RWPE2 (cell line): ENCODE results near the gene SENP1.

Source experiments
- ATAC-seq: fragments of 200-7000 bp; cut with Tn5 transposase; 3 replicates; pipeline ENCODE4 v1.9.1; 2021; ENCODE audit warnings: low read depth
- DNase-seq: peaks from one replicate; pipeline ENCODE4 v3.0.0-alpha.2; 2020; ENCODE audit warnings: low spot score
- H3K27ac ChIP-seq: fragments of 450-650 bp; 2 replicates; pipeline ENCODE4 v1.5.1; 2017; ENCODE audit warnings: mild to moderate bottlenecking; ENCODE audit not compliant: poor library complexity, severe bottlenecking
- H3K27me3 ChIP-seq: fragments of 250-450 bp; sonication (Bioruptor Pico); 2 replicates; pipeline ENCODE4 v1.5.1; 2021; ENCODE audit warnings: mild to moderate bottlenecking, moderate library complexity; ENCODE audit not compliant: insufficient read depth, poor library complexity, severe bottlenecking
- H3K36me3 ChIP-seq: fragments of 250-450 bp; sonication (Bioruptor Pico); 2 replicates; pipeline ENCODE4 v1.5.1; 2020; ENCODE audit warnings: low read depth, mild to moderate bottlenecking, moderate library complexity
- H3K4me1 ChIP-seq: fragments of 250-450 bp; sonication (Bioruptor Pico); 2 replicates; pipeline ENCODE4 v1.5.1; 2021; ENCODE audit warnings: mild to moderate bottlenecking, moderate library complexity; ENCODE audit not compliant: insufficient read depth, poor library complexity, severe bottlenecking
- H3K4me3 ChIP-seq: fragments of 250-450 bp; sonication (Bioruptor Pico); 2 replicates; pipeline ENCODE4 v1.5.1; 2021; ENCODE audit warnings: mild to moderate bottlenecking, moderate library complexity; ENCODE audit not compliant: severe bottlenecking
- H3K9me3 ChIP-seq: fragments of 250-450 bp; sonication (Bioruptor Pico); 2 replicates; pipeline ENCODE4 v1.5.1; 2021; ENCODE audit warnings: mild to moderate bottlenecking, moderate library complexity; ENCODE audit not compliant: severe bottlenecking
- CTCF ChIP-seq: fragments of 450-650 bp; IDR thresholded peaks from one replicate; pipeline ENCODE4 v1.5.1; 2017; ENCODE audit warnings: mild to moderate bottlenecking, moderate library complexity; ENCODE audit not compliant: poor library complexity, severe bottlenecking

The SENP1 gene

GRCh38 chr12:48041591-48042423, 64.1 kb downstream of the SENP1 start:
- Histone ChIP-seq H3K4me1 (no peaks in the 10 kb centered on the region), H3K36me3 (peaks cover 29% of the 10 kb centered on the region), H3K4me3 (no peak overlapping the region), H3K27me3 (no peaks in the 10 kb centered on the region), H3K9me3 (no peaks in the 10 kb centered on the region), H3K27ac (no peak overlapping the region)
- ATAC-seq: no peak
- no peak for DNase-seq
- no peak for TF ChIP-seq CTCF

- Histone ChIP-seq H3K4me1 (no peaks in the 10 kb centered on the region), H3K27me3 (no peaks in the 10 kb centered on the region), H3K36me3 (peaks cover 14% of the 10 kb centered on the region), H3K4me3 (no peak overlapping the region), H3K9me3 (no peaks in the 10 kb centered on the region), H3K27ac (no peak overlapping the region)
- DNase-seq (no peak), ATAC-seq (no peak)
- no peak for TF ChIP-seq CTCF
These were observed 65.5 kb downstream of the SENP1 start for GRCh38 chr12:48040354-48040753.

- TF ChIP-seq CTCF: no peak
- 0 out of 2 replicates have a peak, but pooled peaks cover 3% of the 10 kb centered on the region for H3K36me3 ChIP-seq
- H3K27me3 ChIP-seq: no peaks in the 10 kb centered on the region
- no peak for ATAC-seq
- no peaks in the 10 kb centered on the region for H3K4me1 ChIP-seq
- no peak overlapping the region for H3K27ac ChIP-seq
- no peak overlapping the region for H3K4me3 ChIP-seq
- DNase-seq: no peak
- H3K9me3 ChIP-seq: no peaks in the 10 kb centered on the region
These were observed 66.7 kb downstream of the SENP1 start for GRCh38 chr12:48039151-48039550.

- Histone ChIP-seq H3K27me3 (no peaks in the 10 kb centered on the region), H3K4me3 (no peak overlapping the region), H3K9me3 (no peaks in the 10 kb centered on the region), H3K4me1 (no peaks in the 10 kb centered on the region), H3K27ac (no peak overlapping the region), H3K36me3 (no peaks in the 10 kb centered on the region)
- DNase-seq (no peak), ATAC-seq (no peak)
- no peak for TF ChIP-seq CTCF
These were observed 67.8 kb downstream of the SENP1 start for GRCh38 chr12:48038085-48038484.

- no peak overlapping the region for H3K27ac ChIP-seq
- H3K27me3 ChIP-seq: no peaks in the 10 kb centered on the region
- ATAC-seq (no peak), DNase-seq (no peak)
- H3K36me3 ChIP-seq: no peaks in the 10 kb centered on the region
- no peak for TF ChIP-seq CTCF
- H3K4me3 ChIP-seq: no peak overlapping the region
- H3K4me1 ChIP-seq: no peaks in the 10 kb centered on the region
- no peaks in the 10 kb centered on the region for H3K9me3 ChIP-seq
These were observed 68.5 kb downstream of the SENP1 start for GRCh38 chr12:48037267-48037915.
